HepG2 (cell line): Measurements from ENCODE around the gene SEL1L2.

ENCODE experiments used
- JUN ChIP-seq: sonication (generic); formaldehyde crosslinking; IDR thresholded peaks from 2 replicates; pipeline ENCODE4 v1.4.0; 2020; ENCODE audit warnings: mild to moderate bottlenecking, missing genetic modification reagents
- MATR3 ChIP-seq: sonication (generic); formaldehyde crosslinking; IDR thresholded peaks from 2 replicates; pipeline ENCODE4 v1.4.0; 2020; ENCODE audit warnings: missing genetic modification reagents
- MTA3 ChIP-seq: sonication (generic); formaldehyde crosslinking; IDR thresholded peaks from 2 replicates; pipeline ENCODE4 v1.4.0; 2020; ENCODE audit warnings: missing genetic modification reagents
- SRF ChIP-seq: IDR thresholded peaks from 2 replicates; pipeline ENCODE4 v1.6.1; 2011; ENCODE audit warnings: mild to moderate bottlenecking, low read depth, low read length, moderate library complexity
- TAF1 ChIP-seq: sonication (generic); formaldehyde crosslinking; IDR thresholded peaks from 2 replicates; pipeline ENCODE4 v1.4.0; 2020; ENCODE audit warnings: missing genetic modification reagents
- TFE3 ChIP-seq: IDR thresholded peaks from 2 replicates; pipeline ENCODE4 v1.6.1; 2016
- ZBTB21 ChIP-seq: sonication (generic); formaldehyde crosslinking; IDR thresholded peaks from 2 replicates; pipeline ENCODE4 v1.4.0; 2020; ENCODE audit warnings: missing genetic modification reagents
- ZFAT ChIP-seq: sonication (generic); formaldehyde crosslinking; conservative IDR thresholded peaks from 2 replicates; pipeline ENCODE4 v1.8.1; 2023; ENCODE audit warnings: missing genetic modification reagents, inconsistent platforms
- ZNF235 ChIP-seq: sonication (generic); formaldehyde crosslinking; IDR thresholded peaks from 2 replicates; pipeline ENCODE4 v1.8.1; 2023; ENCODE audit warnings: mild to moderate bottlenecking, missing genetic modification reagents, borderline replicate concordance
- ZSCAN20 ChIP-seq: sonication (generic); formaldehyde crosslinking; IDR thresholded peaks from 2 replicates; pipeline ENCODE4 v1.4.0; 2020; ENCODE audit warnings: missing genetic modification reagents, mild to moderate bottlenecking, borderline replicate concordance
- TF ChIP-seq, protein P1 (sequence below), 2 experiments: fragments of 450-650 bp in 1 of 2; sonication (generic) in 1 of 2; formaldehyde crosslinking in 1 of 2; IDR thresholded peaks; 2 replicates each; pipeline versions ENCODE4 v1.6.1 to v1.8.0; 2016 to 2022; ENCODE audit warnings: antibody characterized with exemption in 1 of 2, mild to moderate bottlenecking in 1 of 2, missing genetic modification reagents in 1 of 2
- TF ChIP-seq, protein P2 (sequence below): sonication (generic); formaldehyde crosslinking; IDR thresholded peaks from one replicate; pipeline ENCODE4 v1.5.1; 2020; ENCODE audit warnings: mild to moderate bottlenecking, missing genetic modification reagents; ENCODE audit errors: not compliant biosample characterization

DNA sequence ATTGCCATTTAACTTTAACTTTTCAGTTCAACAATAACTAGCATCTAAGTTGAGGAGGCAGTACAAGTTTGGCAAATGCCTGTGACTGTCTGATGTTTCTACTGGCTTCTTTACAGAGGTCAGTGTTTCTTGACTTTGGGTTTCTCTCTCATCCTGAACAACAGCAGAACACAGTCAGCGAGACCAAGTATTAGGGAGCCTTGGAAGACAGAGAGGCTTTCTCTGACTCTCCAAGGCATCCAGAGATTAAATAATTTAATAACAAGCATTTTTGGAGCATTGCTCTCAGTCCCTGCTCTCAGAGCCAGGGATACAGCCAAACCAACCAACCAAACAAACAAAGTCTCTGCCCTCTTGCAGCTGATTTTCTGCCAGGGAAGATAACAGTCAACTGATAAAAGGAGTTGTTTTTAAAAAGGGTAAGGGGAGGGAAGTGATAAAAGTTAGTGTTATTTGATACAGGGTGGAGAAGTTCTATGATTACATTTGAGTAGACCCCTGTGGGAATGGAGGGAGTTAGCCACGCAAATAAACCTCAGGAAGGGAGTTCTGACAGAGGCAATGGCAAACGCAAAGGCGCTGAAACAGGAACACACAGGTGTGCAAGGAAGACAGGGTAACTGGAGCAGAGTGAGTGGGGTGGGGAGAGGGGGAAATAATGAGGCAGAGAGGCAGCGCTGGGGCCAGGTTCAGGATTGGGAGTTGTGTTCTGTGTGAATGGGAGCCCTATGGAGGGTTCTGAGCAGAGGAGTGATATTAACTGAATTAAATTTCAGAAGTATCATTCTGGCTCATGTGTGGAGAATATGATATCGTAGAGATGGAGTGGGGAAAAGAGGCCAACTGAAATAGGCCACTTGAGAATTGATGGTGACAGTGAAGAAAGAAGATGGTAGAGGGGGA, 55.2 kb downstream of the SEL1L2 start:
- no peak for TF ChIP-seq ZNF235
- TF ChIP-seq TAF1 (CRISPR knock-in tag) = no peak
- no peak for TF ChIP-seq TFE3
- TF ChIP-seq MATR3 (CRISPR knock-in tag) = no peak
- no peak for TF ChIP-seq ZFAT (CRISPR knock-in tag)
- no peak for TF ChIP-seq SRF
- TF ChIP-seq, protein P1, sequence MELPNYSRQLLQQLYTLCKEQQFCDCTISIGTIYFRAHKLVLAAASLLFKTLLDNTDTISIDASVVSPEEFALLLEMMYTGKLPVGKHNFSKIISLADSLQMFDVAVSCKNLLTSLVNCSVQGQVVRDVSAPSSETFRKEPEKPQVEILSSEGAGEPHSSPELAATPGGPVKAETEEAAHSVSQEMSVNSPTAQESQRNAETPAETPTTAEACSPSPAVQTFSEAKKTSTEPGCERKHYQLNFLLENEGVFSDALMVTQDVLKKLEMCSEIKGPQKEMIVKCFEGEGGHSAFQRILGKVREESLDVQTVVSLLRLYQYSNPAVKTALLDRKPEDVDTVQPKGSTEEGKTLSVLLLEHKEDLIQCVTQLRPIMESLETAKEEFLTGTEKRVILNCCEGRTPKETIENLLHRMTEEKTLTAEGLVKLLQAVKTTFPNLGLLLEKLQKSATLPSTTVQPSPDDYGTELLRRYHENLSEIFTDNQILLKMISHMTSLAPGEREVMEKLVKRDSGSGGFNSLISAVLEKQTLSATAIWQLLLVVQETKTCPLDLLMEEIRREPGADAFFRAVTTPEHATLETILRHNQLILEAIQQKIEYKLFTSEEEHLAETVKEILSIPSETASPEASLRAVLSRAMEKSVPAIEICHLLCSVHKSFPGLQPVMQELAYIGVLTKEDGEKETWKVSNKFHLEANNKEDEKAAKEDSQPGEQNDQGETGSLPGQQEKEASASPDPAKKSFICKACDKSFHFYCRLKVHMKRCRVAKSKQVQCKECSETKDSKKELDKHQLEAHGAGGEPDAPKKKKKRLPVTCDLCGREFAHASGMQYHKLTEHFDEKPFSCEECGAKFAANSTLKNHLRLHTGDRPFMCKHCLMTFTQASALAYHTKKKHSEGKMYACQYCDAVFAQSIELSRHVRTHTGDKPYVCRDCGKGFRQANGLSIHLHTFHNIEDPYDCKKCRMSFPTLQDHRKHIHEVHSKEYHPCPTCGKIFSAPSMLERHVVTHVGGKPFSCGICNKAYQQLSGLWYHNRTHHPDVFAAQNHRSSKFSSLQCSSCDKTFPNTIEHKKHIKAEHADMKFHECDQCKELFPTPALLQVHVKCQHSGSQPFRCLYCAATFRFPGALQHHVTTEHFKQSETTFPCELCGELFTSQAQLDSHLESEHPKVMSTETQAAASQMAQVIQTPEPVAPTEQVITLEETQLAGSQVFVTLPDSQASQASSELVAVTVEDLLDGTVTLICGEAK (IDR thresholded peaks at IDR 0.05) = no peak
- TF ChIP-seq, protein P1 (CRISPR knock-in tag; IDR thresholded peaks at IDR 0.05) = no peak
- TF ChIP-seq MTA3 (CRISPR knock-in tag) = no peak
- TF ChIP-seq, protein P2, sequence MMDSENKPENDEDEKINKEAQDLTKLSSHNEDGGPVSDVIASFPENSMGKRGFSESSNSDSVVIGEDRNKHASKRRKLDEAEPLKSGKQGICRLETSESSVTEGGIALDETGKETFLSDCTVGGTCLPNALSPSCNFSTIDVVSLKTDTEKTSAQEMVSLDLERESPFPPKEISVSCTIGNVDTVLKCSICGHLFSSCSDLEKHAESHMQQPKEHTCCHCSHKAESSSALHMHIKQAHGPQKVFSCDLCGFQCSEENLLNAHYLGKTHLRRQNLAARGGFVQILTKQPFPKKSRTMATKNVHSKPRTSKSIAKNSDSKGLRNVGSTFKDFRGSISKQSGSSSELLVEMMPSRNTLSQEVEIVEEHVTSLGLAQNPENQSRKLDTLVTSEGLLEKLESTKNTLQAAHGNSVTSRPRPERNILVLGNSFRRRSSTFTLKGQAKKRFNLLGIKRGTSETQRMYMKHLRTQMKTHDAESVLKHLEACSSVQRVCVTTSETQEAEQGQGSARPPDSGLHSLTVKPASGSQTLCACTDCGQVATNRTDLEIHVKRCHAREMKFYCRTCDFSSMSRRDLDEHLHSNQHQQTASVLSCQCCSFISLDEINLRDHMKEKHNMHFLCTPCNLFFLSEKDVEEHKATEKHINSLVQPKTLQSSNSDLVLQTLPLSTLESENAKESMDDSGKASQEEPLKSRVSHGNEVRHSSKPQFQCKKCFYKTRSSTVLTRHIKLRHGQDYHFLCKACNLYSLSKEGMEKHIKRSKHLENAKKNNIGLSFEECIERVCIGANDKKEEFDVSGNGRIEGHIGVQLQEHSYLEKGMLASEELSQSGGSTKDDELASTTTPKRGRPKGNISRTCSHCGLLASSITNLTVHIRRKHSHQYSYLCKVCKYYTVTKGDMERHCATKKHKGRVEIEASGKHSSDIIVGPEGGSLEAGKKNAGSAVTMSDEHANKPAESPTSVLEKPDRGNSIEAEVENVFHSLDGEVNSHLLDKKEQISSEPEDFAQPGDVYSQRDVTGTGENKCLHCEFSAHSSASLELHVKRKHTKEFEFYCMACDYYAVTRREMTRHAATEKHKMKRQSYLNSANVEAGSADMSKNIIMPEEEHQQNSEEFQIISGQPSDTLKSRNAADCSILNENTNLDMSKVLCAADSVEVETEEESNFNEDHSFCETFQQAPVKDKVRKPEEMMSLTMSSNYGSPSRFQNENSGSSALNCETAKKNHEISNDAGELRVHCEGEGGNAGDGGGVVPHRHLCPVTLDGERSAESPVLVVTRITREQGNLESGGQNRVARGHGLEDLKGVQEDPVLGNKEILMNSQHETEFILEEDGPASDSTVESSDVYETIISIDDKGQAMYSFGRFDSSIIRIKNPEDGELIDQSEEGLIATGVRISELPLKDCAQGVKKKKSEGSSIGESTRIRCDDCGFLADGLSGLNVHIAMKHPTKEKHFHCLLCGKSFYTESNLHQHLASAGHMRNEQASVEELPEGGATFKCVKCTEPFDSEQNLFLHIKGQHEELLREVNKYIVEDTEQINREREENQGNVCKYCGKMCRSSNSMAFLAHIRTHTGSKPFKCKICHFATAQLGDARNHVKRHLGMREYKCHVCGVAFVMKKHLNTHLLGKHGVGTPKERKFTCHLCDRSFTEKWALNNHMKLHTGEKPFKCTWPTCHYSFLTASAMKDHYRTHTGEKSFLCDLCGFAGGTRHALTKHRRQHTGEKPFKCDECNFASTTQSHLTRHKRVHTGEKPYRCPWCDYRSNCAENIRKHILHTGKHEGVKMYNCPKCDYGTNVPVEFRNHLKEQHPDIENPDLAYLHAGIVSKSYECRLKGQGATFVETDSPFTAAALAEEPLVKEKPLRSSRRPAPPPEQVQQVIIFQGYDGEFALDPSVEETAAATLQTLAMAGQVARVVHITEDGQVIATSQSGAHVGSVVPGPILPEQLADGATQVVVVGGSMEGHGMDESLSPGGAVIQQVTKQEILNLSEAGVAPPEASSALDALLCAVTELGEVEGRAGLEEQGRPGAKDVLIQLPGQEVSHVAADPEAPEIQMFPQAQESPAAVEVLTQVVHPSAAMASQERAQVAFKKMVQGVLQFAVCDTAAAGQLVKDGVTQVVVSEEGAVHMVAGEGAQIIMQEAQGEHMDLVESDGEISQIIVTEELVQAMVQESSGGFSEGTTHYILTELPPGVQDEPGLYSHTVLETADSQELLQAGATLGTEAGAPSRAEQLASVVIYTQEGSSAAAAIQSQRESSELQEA = no peak
- TF ChIP-seq ZBTB21 (CRISPR knock-in tag) = no peak
- no peak for TF ChIP-seq ZSCAN20 (CRISPR knock-in tag)
- TF ChIP-seq JUN (CRISPR knock-in tag) = no peak
